GM12872 (cell line): ENCODE data around the gene TM2D3.

Source experiments
- TF ChIP-seq, protein P1 (sequence below): IDR thresholded peaks from 3 replicates; pipeline ENCODE4 v1.5.1; 2011; ENCODE audit warnings: low read depth, mild to moderate bottlenecking, low read length, moderate library complexity; ENCODE audit not compliant: insufficient read depth

Gene TM2D3

DNA sequence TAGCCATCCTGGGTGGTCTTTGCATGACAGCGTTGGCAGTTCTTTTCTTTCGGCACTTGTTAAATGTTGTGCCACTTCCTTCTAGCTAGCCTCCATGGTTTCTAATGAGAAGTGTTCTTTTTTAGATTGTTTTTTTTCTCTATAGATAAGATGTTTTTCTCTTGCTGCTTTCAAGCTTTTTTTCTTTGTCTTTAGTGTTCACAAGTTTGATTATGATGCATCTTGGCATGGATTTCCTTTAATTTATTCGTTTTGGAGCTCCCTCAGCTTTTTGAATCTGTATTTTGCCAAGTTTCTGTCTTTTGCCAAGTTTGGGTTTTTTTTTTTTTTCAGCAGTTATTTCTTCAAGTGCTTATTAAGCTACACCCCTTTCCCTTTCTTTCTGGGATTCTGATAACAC lies 53.1 kb downstream of the TM2D3 start:
- TF ChIP-seq, protein P1, sequence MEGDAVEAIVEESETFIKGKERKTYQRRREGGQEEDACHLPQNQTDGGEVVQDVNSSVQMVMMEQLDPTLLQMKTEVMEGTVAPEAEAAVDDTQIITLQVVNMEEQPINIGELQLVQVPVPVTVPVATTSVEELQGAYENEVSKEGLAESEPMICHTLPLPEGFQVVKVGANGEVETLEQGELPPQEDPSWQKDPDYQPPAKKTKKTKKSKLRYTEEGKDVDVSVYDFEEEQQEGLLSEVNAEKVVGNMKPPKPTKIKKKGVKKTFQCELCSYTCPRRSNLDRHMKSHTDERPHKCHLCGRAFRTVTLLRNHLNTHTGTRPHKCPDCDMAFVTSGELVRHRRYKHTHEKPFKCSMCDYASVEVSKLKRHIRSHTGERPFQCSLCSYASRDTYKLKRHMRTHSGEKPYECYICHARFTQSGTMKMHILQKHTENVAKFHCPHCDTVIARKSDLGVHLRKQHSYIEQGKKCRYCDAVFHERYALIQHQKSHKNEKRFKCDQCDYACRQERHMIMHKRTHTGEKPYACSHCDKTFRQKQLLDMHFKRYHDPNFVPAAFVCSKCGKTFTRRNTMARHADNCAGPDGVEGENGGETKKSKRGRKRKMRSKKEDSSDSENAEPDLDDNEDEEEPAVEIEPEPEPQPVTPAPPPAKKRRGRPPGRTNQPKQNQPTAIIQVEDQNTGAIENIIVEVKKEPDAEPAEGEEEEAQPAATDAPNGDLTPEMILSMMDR, result no peak

DNA sequence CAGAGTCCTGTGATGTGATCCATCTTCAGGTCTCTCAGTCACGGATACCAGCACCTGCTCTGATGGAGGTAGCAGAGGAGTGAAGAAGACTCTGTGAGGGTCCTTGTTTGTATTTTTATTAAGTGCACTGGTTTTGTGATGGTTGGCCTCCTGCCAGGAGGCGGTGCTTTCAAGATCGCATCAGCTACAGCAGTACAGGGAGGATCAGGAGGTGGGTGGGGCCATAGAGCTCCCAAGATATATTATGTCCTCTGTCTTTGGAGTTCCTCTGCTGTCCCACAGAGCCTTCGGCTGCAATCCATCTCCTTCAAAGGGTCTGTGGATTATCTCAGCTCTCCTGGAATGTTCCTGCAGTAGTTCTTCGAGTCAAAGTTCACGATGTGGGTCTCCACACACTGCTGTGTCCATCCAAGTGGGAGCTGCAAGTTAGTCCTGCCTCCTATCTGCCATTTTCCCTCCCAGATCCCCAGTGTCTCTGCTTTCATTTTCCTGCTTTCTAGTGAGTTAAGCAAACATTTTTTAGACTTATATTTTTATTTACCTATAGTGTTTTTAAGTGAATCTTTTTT lies 54.7 kb downstream of the TM2D3 start:
- TF ChIP-seq, protein P1, result no peak

DNA sequence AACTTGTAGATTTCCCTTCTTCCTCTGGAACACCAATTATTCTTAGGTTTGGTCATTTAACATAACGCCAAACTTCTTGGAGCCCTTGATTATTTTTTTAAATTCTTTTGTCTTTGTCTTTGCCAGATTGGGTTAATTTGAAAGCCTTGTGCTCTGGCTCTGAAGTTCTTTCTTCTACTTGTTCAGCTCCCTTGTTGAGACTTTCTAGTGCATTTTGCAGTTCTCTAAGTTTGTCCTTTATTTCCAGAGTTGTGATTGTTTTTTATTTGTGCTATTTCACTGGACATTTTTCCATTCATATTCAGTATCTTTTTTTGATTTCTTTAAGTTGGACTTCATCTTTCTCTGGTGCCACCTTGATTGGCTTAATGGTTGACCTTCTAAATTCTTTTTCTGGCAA lies 55.5 kb downstream of the TM2D3 start:
- TF ChIP-seq, protein P1, result no peak
